Body of pancreas (tissue), 4 donors: ENCODE results near the gene UPF3A. TPM values are rescaled to one million over a fixed set of nuclear protein-coding genes. Genes with fewer than 3 reads are reported as not detected.
"Not testable (repeated sequence)": the region's sequence is repeated elsewhere in the genome, so short reads cannot be mapped to it uniquely, and the experiment has no call there.

Experiments used
- ATAC-seq: fragments of 150-250 bp; one replicate; pipeline ENCODE4 v1.9.1; 2016
- DNase-seq, 4 donors: peaks; one replicate each; pipeline ENCODE4 v3.0.0-alpha.2; 2019
- H3K27ac ChIP-seq, 4 donors: fragments of 200-600 bp; sonication (generic); 1 replicate in 3 of 4; 2 replicates in 1 of 4; pipeline versions ENCODE4 v1.5.1 to v1.6.1; 2016 to 2019; ENCODE audit warnings: mild to moderate bottlenecking in 1 of 4, mixed read lengths in 1 of 4, moderate library complexity in 1 of 4
- H3K27me3 ChIP-seq, 2 donors: fragments of 200-600 bp; sonication (generic); one replicate each; pipeline ENCODE4 v1.6.0; 2016; ENCODE audit warnings: mild to moderate bottlenecking in 1 of 2
- H3K36me3 ChIP-seq, 2 donors: fragments of 200-600 bp; sonication (generic); replicated peaks in 1 of 2; 2 replicates each; pipeline ENCODE4 v1.5.1; 2016; ENCODE audit warnings: low read depth in 2 of 2; ENCODE audit not compliant: insufficient read depth in 1 of 2
- H3K4me1 ChIP-seq: fragments of 200-600 bp; sonication (generic); one replicate; pipeline ENCODE4 v1.6.0; 2016
- H3K4me3 ChIP-seq, 2 donors: fragments of 200-600 bp; sonication (generic); 1 replicate in 1 of 2; 2 replicates in 1 of 2; pipeline ENCODE4 v1.5.1; 2016 to 2019
- H3K9me3 ChIP-seq, 3 donors: fragments of 200-600 bp; sonication (generic); 1 replicate in 2 of 3; 2 replicates in 1 of 3; pipeline ENCODE4 v1.5.1; 2016
- CTCF ChIP-seq, 7 experiments: fragments of 450-650 bp in 4 of 7; fragments of 200-600 bp in 3 of 7; sonication (generic) in 3 of 7; IDR thresholded peaks; one replicate each; pipeline ENCODE4 v1.5.1; 2016 to 2019; ENCODE audit warnings: antibody characterized with exemption in 7 of 7
- POLR2A ChIP-seq, 3 donors: fragments of 450-650 bp; IDR thresholded peaks; one replicate each; pipeline ENCODE4 v1.6.1; 2016; ENCODE audit warnings: antibody characterized with exemption in 3 of 3, mild to moderate bottlenecking in 2 of 3
- WGBS, 2 donors: methylation state at CpG; one replicate each; pipeline ENCODE4 v1.1.5; 2017; 5-methylcytosine and 5-hydroxymethylcytosine counted together
- intact Hi-C: fragments of 100-400 bp; cut with DNase I; formaldehyde crosslinking; loops from one replicate; pipeline ENCODE4 v1.15.1; 2023
- total RNA-seq, 2 donors: library from RNA; depleted of rRNA; stranded (reverse); fragments of >200 nt; gene quantifications; one replicate each; pipeline ENCODE4 v1.1.0, GENCODE V29; 2016

Gene UPF3A
- total RNA-seq, 2 donors from 2014 or later, result 33.9 to 35.8 TPM

GRCh38 chr13:114328595-114328994, 47.2 kb downstream of the UPF3A start:
- ATAC-seq, result no peak
- Histone ChIP-seq H3K36me3 (peaks cover 0 to 1% of the 10 kb centered on the region in 2 donors), H3K4me1 (peaks cover 9% of the 10 kb centered on the region), H3K27me3 (no peaks in the 10 kb centered on the region), H3K4me3 (no peak overlapping the region), H3K27ac (no peak overlapping the region), H3K9me3 (no peaks in the 10 kb centered on the region)
- no peak for DNase-seq
- intact Hi-C loops, result no loop called here
- WGBS, 2 donors, result 94 to 96% methylated on average over 1 of the region's 1 CpG
- TF ChIP-seq POLR2A (IDR thresholded peaks at IDR 0.05) (no peak), CTCF (IDR thresholded peaks at IDR 0.05) (no peak)

- Histone ChIP-seq H3K27me3 (no peaks in the 10 kb centered on the region), H3K9me3 (no peaks in the 10 kb centered on the region), H3K4me3 (no peak overlapping the region), H3K36me3 (no peaks in the 10 kb centered on the region), H3K27ac (no peak overlapping the region), H3K4me1 (peaks cover 9% of the 10 kb centered on the region)
- DNase-seq, result no peak
- TF ChIP-seq POLR2A (IDR thresholded peaks at IDR 0.05) (no peak), CTCF (IDR thresholded peaks at IDR 0.05) (no peak)
- ATAC-seq, result no peak
- 83 to 85% methylated on average over 5 of the region's 5 CpGs for WGBS, 2 donors
- intact Hi-C loops, result no loop called here
Observed at GRCh38 chr13:114330086-114330485, 48.7 kb downstream of the UPF3A start.

GRCh38 chr13:114333881-114334280, 52.5 kb downstream of the UPF3A start:
- H3K36me3 ChIP-seq, H3K27ac ChIP-seq, DNase-seq, intact Hi-C loops, H3K9me3 ChIP-seq, H3K4me1 ChIP-seq, H3K4me3 ChIP-seq, ATAC-seq, H3K27me3 ChIP-seq: not testable (repeated sequence)
- WGBS, 2 donors, result 75 to 76% methylated on average over 3 of the region's 3 CpGs

GRCh38 chr13:114334305-114335053, 53.1 kb downstream of the UPF3A start:
- H3K36me3 ChIP-seq, result no peaks in the 10 kb centered on the region
- 63 to 68% methylated on average over 5 of the region's 5 CpGs for WGBS, 2 donors
- H3K4me3 ChIP-seq, result no peak overlapping the region
- intact Hi-C loops, result no loop called here
- TF ChIP-seq POLR2A (IDR thresholded peaks at IDR 0.05), result no peak
- no peaks in the 10 kb centered on the region for H3K9me3 ChIP-seq
- no peaks in the 10 kb centered on the region for H3K27me3 ChIP-seq
- ATAC-seq, result no peak
- H3K4me1 ChIP-seq, result no peaks in the 10 kb centered on the region
- no peak for DNase-seq
- H3K27ac ChIP-seq, result no peak overlapping the region

- intact Hi-C loops, H3K36me3 ChIP-seq, H3K27ac ChIP-seq, H3K4me1 ChIP-seq, H3K4me3 ChIP-seq, H3K9me3 ChIP-seq, ATAC-seq, DNase-seq, H3K27me3 ChIP-seq: not testable (repeated sequence)
- 63 to 76% methylated on average over 1 of the region's 1 CpG for WGBS, 2 donors
Observed at GRCh38 chr13:114336457-114336856, 55.1 kb downstream of the UPF3A start.

- H3K4me3 ChIP-seq, result no peak overlapping the region
- no peaks in the 10 kb centered on the region for H3K36me3 ChIP-seq
- TF ChIP-seq CTCF (IDR thresholded peaks at IDR 0.05) (no peak), POLR2A (IDR thresholded peaks at IDR 0.05) (no peak)
- WGBS, 2 donors, result 86 to 89% methylated on average over 4 to 5 of the region's 5 CpGs
- no peak overlapping the region for H3K27ac ChIP-seq
- H3K9me3 ChIP-seq, result no peaks in the 10 kb centered on the region
- no peaks in the 10 kb centered on the region for H3K4me1 ChIP-seq
- intact Hi-C loops, result no loop called here
- no peak for ATAC-seq
- H3K27me3 ChIP-seq, result no peaks in the 10 kb centered on the region
- DNase-seq, result no peak
Observed at GRCh38 chr13:114338959-114339358, 57.6 kb downstream of the UPF3A start.
